ENCODE data around the gene RNF187. TPM values are rescaled to one million over a fixed set of nuclear protein-coding genes. Genes with fewer than 3 reads are reported as not detected.
A peak's percentile ranks its signal among the peaks of the same experiment; 100 is the strongest.

The RNF187 gene
- total and polyA plus RNA-seq, 10 of the 15 experiments (the other 5 are each of a cell fraction or from before 2014, with no cell fraction given): 2.6 to 116 (median 29.5) TPM

- no peak for TF ChIP-seq ZBTB4 (CRISPR knock-in tag; IDR thresholded peaks at IDR 0.05)
- TF ChIP-seq NR2F1 (conservative IDR thresholded peaks at IDR 0.05): no peak
- TF ChIP-seq CREM (IDR thresholded peaks at IDR 0.05; ENCODE audit: low read depth): no peak
- TF ChIP-seq ZSCAN29 (IDR thresholded peaks at IDR 0.05): no peak
- no peak; the same call in 1 of the 2 replicates for TF ChIP-seq NFIC (IDR thresholded peaks at IDR 0.05; ENCODE audit: low read depth, low read length)
- no peak for TF ChIP-seq SREBF1 (IDR thresholded peaks at IDR 0.05; ENCODE audit: low read length)
- TF ChIP-seq FOXM1 (IDR thresholded peaks at IDR 0.05; ENCODE audit: low read depth, low read length): no peak
- TF ChIP-seq SMARCA5 (IDR thresholded peaks at IDR 0.05): no peak; the same call in 1 of the 2 replicates
- TF ChIP-seq STAT1 (conservative IDR thresholded peaks at IDR 0.05): no peak
- no peak for TF ChIP-seq TCF12 (IDR thresholded peaks at IDR 0.05; ENCODE audit: low read depth, low read length)
- TF ChIP-seq ZNF687 (IDR thresholded peaks at IDR 0.05): 0 out of 2 replicates have a peak, but pooled peaks have one; percentile 29
- TF ChIP-seq BCLAF1 (IDR thresholded peaks at IDR 0.05): no peak
- TF ChIP-seq RUNX3 (IDR thresholded peaks at IDR 0.05; ENCODE audit: low read length): peak; percentile 79
- no peak for TF ChIP-seq IRF4 (IDR thresholded peaks at IDR 0.05; ENCODE audit: low read depth, low read length)
- no peak for TF ChIP-seq HCFC1 (IDR thresholded peaks at IDR 0.05; ENCODE audit: low read length)
- no peak for TF ChIP-seq GATAD2B (conservative IDR thresholded peaks at IDR 0.05; ENCODE audit: low read depth)
- peak; percentile 42; the same call in 1 of the 2 replicates for TF ChIP-seq ATF7 (IDR thresholded peaks at IDR 0.05; ENCODE audit: low read depth)
These were observed 14.0 kb downstream of the RNF187 start (continued) for GRCh38 chr1:228500901-228501871.
